ENCODE results near the gene SLC39A7. TPM values are rescaled to one million over a fixed set of nuclear protein-coding genes. Genes with fewer than 3 reads are reported as not detected.

Gene SLC39A7
- total RNA-seq, 1 donor from 2014 or later = 147 TPM

GRCh38 chr6:33164665-33165373 is 35.8 kb upstream of the SLC39A7 start:
- H3K27ac Mint-ChIP-seq = no peak overlapping the region
- no peaks in the 10 kb centered on the region for H3K9me3 Mint-ChIP-seq
- H3K27me3 Mint-ChIP-seq = peaks cover 10% of the 10 kb centered on the region
- no peak overlapping the region for H3K4me3 Mint-ChIP-seq
- H3K4me1 Mint-ChIP-seq (ENCODE audit: unreplicated experiment) = peaks cover 7% of the 10 kb centered on the region
- H3K36me3 Mint-ChIP-seq = no peaks in the 10 kb centered on the region
- no peak for DNase-seq (ENCODE audit: extremely low spot score, unreplicated experiment)
- no peak for TF ChIP-seq CTCF (conservative IDR thresholded peaks at IDR 0.05)

- H3K9me3 Mint-ChIP-seq = no peaks in the 10 kb centered on the region
- H3K4me3 Mint-ChIP-seq = no peak overlapping the region
- TF ChIP-seq CTCF (conservative IDR thresholded peaks at IDR 0.05) = no peak
- DNase-seq (ENCODE audit: extremely low spot score, unreplicated experiment) = no peak
- H3K4me1 Mint-ChIP-seq (ENCODE audit: unreplicated experiment) = peaks cover 7% of the 10 kb centered on the region
- peaks cover 10% of the 10 kb centered on the region for H3K27me3 Mint-ChIP-seq
- H3K36me3 Mint-ChIP-seq = no peaks in the 10 kb centered on the region
- no peak overlapping the region for H3K27ac Mint-ChIP-seq
Measured at GRCh38 chr6:33165581-33166258, 34.9 kb upstream of the SLC39A7 start.

- no peak for TF ChIP-seq CTCF (conservative IDR thresholded peaks at IDR 0.05)
- H3K36me3 Mint-ChIP-seq = no peaks in the 10 kb centered on the region
- H3K4me3 Mint-ChIP-seq = no peak overlapping the region
- no peak for DNase-seq (ENCODE audit: extremely low spot score, unreplicated experiment)
- H3K27ac Mint-ChIP-seq = no peak overlapping the region
- no peaks in the 10 kb centered on the region for H3K9me3 Mint-ChIP-seq
- peaks cover 8% of the 10 kb centered on the region for H3K27me3 Mint-ChIP-seq
- peaks cover 2% of the 10 kb centered on the region for H3K4me1 Mint-ChIP-seq (ENCODE audit: unreplicated experiment)
Measured at GRCh38 chr6:33166363-33166762, 34.3 kb upstream of the SLC39A7 start.

GRCh38 chr6:33166811-33167210 is 33.9 kb upstream of the SLC39A7 start:
- Mint-ChIP-seq H3K36me3 (no peaks in the 10 kb centered on the region), H3K27ac (no peak overlapping the region), H3K4me3 (no peak overlapping the region), H3K27me3 (peaks cover 5% of the 10 kb centered on the region), H3K9me3 (no peaks in the 10 kb centered on the region), H3K4me1 (ENCODE audit: unreplicated experiment) (no peaks in the 10 kb centered on the region)
- DNase-seq (ENCODE audit: extremely low spot score, unreplicated experiment) = no peak
- TF ChIP-seq CTCF (conservative IDR thresholded peaks at IDR 0.05) = no peak

- Mint-ChIP-seq H3K27ac (no peak overlapping the region), H3K27me3 (peaks cover 5% of the 10 kb centered on the region), H3K9me3 (no peaks in the 10 kb centered on the region), H3K4me3 (no peak overlapping the region), H3K4me1 (ENCODE audit: unreplicated experiment) (no peaks in the 10 kb centered on the region), H3K36me3 (no peaks in the 10 kb centered on the region)
- DNase-seq (ENCODE audit: extremely low spot score, unreplicated experiment) = no peak
- no peak for TF ChIP-seq CTCF (conservative IDR thresholded peaks at IDR 0.05)
Measured at GRCh38 chr6:33167374-33168283, 33.0 kb upstream of the SLC39A7 start.
